GM12878 (cell line): ENCODE measurements around the gene PMAIP1. TPM values are rescaled to one million over a fixed set of nuclear protein-coding genes. Genes with fewer than 3 reads are reported as not detected.

ENCODE experiments used
- BACH1 ChIP-seq: fragments of 450-650 bp; IDR thresholded peaks from 2 replicates; pipeline ENCODE4 v1.6.1; 2017; ENCODE audit warnings: mild to moderate bottlenecking, borderline replicate concordance
- CREB1 ChIP-seq: IDR thresholded peaks from 2 replicates; pipeline ENCODE4 v1.6.1; 2012; ENCODE audit warnings: low read depth, mild to moderate bottlenecking, inconsistent platforms
- EED ChIP-seq: sonication (generic); IDR thresholded peaks from 2 replicates; pipeline ENCODE4 v1.6.1; 2016; ENCODE audit warnings: antibody characterized with exemption, low read depth
- IKZF2 ChIP-seq, 2 experiments: fragments of 450-650 bp; IDR thresholded peaks; 2 replicates each; pipeline ENCODE4 v1.6.1; 2017; ENCODE audit warnings: mild to moderate bottlenecking in 2 of 2, moderate library complexity in 2 of 2
- KAT2A ChIP-seq: conservative IDR thresholded peaks from 2 replicates; pipeline ENCODE4 v1.6.1; 2011; ENCODE audit warnings: low read depth, low read length; ENCODE audit not compliant: control insufficient read depth
- MXI1 ChIP-seq: fragments of 150-350 bp; IDR thresholded peaks from 2 replicates; pipeline ENCODE4 v1.6.1; 2011; ENCODE audit warnings: low read depth, mild to moderate bottlenecking, inconsistent platforms, low read length, improper control_type of control experiment
- NR2C1 ChIP-seq: fragments of 450-650 bp; IDR thresholded peaks from 2 replicates; pipeline ENCODE4 v1.6.1; 2017; ENCODE audit warnings: antibody characterized with exemption, mild to moderate bottlenecking, moderate library complexity
- PAX5 ChIP-seq: IDR thresholded peaks from 2 replicates; pipeline ENCODE4 v1.6.1; 2011; ENCODE audit warnings: low read depth, low read length, borderline replicate concordance
- SKIL ChIP-seq: fragments of 450-650 bp; IDR thresholded peaks from 2 replicates; pipeline ENCODE4 v1.6.1; 2017; ENCODE audit warnings: mild to moderate bottlenecking, low read depth, inconsistent platforms; ENCODE audit not compliant: poor library complexity, severe bottlenecking
- SMC3 ChIP-seq: IDR thresholded peaks from 2 replicates; pipeline ENCODE4 v1.6.1; 2011; ENCODE audit warnings: low read length, improper control_type of control experiment, borderline replicate concordance
- SPI1 ChIP-seq: IDR thresholded peaks from 2 replicates; pipeline ENCODE4 v1.6.1; 2011; ENCODE audit warnings: low read depth, mild to moderate bottlenecking, low read length, moderate library complexity, borderline replicate concordance; ENCODE audit not compliant: insufficient read depth
- STAT1 ChIP-seq: fragments of 450-650 bp; conservative IDR thresholded peaks from 2 replicates; pipeline ENCODE4 v1.6.1; 2014; ENCODE audit warnings: antibody characterized with exemption, mild to moderate bottlenecking
- ZNF384 ChIP-seq: IDR thresholded peaks from 2 replicates; pipeline ENCODE4 v1.6.1; 2012; ENCODE audit warnings: low read depth, mild to moderate bottlenecking, low read length, improper control_type of control experiment, borderline replicate concordance
- polyA plus RNA-seq, 11 experiments: library from polyadenylated mRNA; depleted of rRNA in 4 of 11; unstranded in 6 of 11; stranded (reverse) in 5 of 11; fragments of >200 nt; fragmentation: Nextera tagmentation in 4 of 11; fragmentation: Illumina TruSeq in 1 of 11; extraction: Ambion mirVana in 4 of 11; extraction: Trizol in 1 of 11; gene quantifications; 1 replicate in 1 of 11; 2 replicates in 10 of 11; pipeline versions ENCODE4 v1.2.1 to v1.2.3, GENCODE V29; 2011 to 2016; ENCODE audit warnings: inconsistent platforms in 2 of 11, missing spikeins in 2 of 11, low read depth in 1 of 11
- total RNA-seq, 4 experiments: library from RNA; depleted of rRNA in 3 of 4; stranded (reverse); fragments of >200 nt in 3 of 4; fragmentation: Illumina TruSeq in 1 of 4; extraction: Trizol in 1 of 4; gene quantifications; 2 replicates each; pipeline versions ENCODE4 v1.2.1 to v1.2.3, GENCODE V29; 2013 to 2021
- TF ChIP-seq, protein P1 (sequence below): fragments of 450-650 bp; conservative IDR thresholded peaks from 2 replicates; pipeline ENCODE4 v1.6.1; 2017; ENCODE audit warnings: mild to moderate bottlenecking, moderate library complexity
- TF ChIP-seq, protein P2 (sequence below): IDR thresholded peaks from 2 replicates; pipeline ENCODE4 v1.6.1; 2012; ENCODE audit warnings: improper control_type of control experiment, low read depth, low read length; ENCODE audit not compliant: insufficient replicate concordance

PMAIP1 gene
- total and polyA plus RNA-seq, 10 of the 15 experiments (the other 5 are each of a cell fraction or from before 2014, with no cell fraction given), result 74.0 to 219 (median 112) TPM

DNA sequence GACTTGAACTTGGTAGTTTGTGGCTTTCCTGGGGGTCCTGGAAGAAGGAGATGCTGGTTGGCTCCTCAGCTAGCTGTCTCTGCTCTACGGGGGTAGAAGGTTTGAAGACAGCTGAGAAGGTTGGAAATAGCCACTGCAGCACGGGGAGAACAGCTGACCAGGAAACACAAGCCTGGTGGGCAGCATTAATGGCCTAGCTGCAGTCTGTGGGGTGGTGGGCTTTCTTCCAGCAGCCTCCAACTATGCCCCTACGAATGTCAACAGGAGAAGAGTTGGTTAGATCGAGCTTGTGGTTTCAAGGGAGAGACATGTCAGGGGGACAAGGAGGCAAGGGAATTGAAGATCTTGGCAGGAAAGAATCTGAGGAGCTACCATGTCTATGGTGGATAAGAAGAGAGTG is 38.9 kb downstream of the PMAIP1 start (continued):
- TF ChIP-seq, protein P1, sequence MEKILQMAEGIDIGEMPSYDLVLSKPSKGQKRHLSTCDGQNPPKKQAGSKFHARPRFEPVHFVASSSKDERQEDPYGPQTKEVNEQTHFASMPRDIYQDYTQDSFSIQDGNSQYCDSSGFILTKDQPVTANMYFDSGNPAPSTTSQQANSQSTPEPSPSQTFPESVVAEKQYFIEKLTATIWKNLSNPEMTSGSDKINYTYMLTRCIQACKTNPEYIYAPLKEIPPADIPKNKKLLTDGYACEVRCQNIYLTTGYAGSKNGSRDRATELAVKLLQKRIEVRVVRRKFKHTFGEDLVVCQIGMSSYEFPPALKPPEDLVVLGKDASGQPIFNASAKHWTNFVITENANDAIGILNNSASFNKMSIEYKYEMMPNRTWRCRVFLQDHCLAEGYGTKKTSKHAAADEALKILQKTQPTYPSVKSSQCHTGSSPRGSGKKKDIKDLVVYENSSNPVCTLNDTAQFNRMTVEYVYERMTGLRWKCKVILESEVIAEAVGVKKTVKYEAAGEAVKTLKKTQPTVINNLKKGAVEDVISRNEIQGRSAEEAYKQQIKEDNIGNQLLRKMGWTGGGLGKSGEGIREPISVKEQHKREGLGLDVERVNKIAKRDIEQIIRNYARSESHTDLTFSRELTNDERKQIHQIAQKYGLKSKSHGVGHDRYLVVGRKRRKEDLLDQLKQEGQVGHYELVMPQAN, result no peak
- TF ChIP-seq SMC3, result no peak
- no peak for TF ChIP-seq CREB1
- TF ChIP-seq IKZF2 (IDR thresholded peaks at IDR 0.05), result no peak
- TF ChIP-seq KAT2A, result no peak
- no peak for TF ChIP-seq PAX5
- TF ChIP-seq, protein P2, sequence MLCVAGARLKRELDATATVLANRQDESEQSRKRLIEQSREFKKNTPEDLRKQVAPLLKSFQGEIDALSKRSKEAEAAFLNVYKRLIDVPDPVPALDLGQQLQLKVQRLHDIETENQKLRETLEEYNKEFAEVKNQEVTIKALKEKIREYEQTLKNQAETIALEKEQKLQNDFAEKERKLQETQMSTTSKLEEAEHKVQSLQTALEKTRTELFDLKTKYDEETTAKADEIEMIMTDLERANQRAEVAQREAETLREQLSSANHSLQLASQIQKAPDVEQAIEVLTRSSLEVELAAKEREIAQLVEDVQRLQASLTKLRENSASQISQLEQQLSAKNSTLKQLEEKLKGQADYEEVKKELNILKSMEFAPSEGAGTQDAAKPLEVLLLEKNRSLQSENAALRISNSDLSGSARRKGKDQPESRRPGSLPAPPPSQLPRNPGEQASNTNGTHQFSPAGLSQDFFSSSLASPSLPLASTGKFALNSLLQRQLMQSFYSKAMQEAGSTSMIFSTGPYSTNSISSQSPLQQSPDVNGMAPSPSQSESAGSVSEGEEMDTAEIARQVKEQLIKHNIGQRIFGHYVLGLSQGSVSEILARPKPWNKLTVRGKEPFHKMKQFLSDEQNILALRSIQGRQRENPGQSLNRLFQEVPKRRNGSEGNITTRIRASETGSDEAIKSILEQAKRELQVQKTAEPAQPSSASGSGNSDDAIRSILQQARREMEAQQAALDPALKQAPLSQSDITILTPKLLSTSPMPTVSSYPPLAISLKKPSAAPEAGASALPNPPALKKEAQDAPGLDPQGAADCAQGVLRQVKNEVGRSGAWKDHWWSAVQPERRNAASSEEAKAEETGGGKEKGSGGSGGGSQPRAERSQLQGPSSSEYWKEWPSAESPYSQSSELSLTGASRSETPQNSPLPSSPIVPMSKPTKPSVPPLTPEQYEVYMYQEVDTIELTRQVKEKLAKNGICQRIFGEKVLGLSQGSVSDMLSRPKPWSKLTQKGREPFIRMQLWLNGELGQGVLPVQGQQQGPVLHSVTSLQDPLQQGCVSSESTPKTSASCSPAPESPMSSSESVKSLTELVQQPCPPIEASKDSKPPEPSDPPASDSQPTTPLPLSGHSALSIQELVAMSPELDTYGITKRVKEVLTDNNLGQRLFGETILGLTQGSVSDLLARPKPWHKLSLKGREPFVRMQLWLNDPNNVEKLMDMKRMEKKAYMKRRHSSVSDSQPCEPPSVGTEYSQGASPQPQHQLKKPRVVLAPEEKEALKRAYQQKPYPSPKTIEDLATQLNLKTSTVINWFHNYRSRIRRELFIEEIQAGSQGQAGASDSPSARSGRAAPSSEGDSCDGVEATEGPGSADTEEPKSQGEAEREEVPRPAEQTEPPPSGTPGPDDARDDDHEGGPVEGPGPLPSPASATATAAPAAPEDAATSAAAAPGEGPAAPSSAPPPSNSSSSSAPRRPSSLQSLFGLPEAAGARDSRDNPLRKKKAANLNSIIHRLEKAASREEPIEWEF, result no peak
- TF ChIP-seq EED, result no peak
- no peak for TF ChIP-seq ZNF384
- no peak for TF ChIP-seq BACH1
- TF ChIP-seq NR2C1, result no peak
- no peak for TF ChIP-seq SPI1
- TF ChIP-seq MXI1, result no peak
- no peak for TF ChIP-seq STAT1
- TF ChIP-seq SKIL, result no peak
